HCEC 1CT (cell line): Measurements from ENCODE around the gene C14orf180.
"Not testable (repeated sequence)": the region's sequence is repeated elsewhere in the genome, so short reads cannot be mapped to it uniquely, and the experiment has no call there.

Experiments used
- DNase-seq: peaks from one replicate; pipeline ENCODE4 v3.0.0-alpha.2; 2017

C14orf180 gene

GRCh38 chr14:104579939-104580338 lies 375 bp downstream of the C14orf180 start:
- not testable (repeated sequence) for DNase-seq

- DNase-seq: no peak
Observed at GRCh38 chr14:104580961-104581360, 1.4 kb downstream of the C14orf180 start.

- DNase-seq: no peak
Observed at GRCh38 chr14:104581521-104581920, 2.0 kb downstream of the C14orf180 start.

GRCh38 chr14:104582005-104582404 lies 2.4 kb downstream of the C14orf180 start:
- no peak for DNase-seq

- no peak for DNase-seq
Observed at GRCh38 chr14:104582662-104583061, 3.1 kb downstream of the C14orf180 start.

- DNase-seq: no peak
Observed at GRCh38 chr14:104583424-104584306, 4.1 kb downstream of the C14orf180 start.

GRCh38 chr14:104584557-104584956 lies 5.0 kb downstream of the C14orf180 start:
- DNase-seq: no peak

- no peak for DNase-seq
Observed at GRCh38 chr14:104585966-104586697, 6.6 kb downstream of the C14orf180 start.

GRCh38 chr14:104586832-104587620 lies 7.5 kb downstream of the C14orf180 start:
- DNase-seq: no peak

GRCh38 chr14:104587641-104588040 lies 8.1 kb downstream of the C14orf180 start:
- DNase-seq: no peak

- no peak for DNase-seq
Observed at GRCh38 chr14:104588066-104588857, 8.7 kb downstream of the C14orf180 start.

GRCh38 chr14:104589338-104590195 lies 10.0 kb downstream of the C14orf180 start:
- DNase-seq: no peak

- no peak for DNase-seq
Observed at GRCh38 chr14:104590240-104590965, 10.8 kb downstream of the C14orf180 start.

GRCh38 chr14:104591031-104591430 lies 11.5 kb downstream of the C14orf180 start:
- DNase-seq: no peak

- no peak for DNase-seq
Observed at GRCh38 chr14:104591506-104592291, 12.1 kb downstream of the C14orf180 start.

GRCh38 chr14:104592292-104592672 lies 12.7 kb downstream of the C14orf180 start:
- DNase-seq: no peak

GRCh38 chr14:104592785-104593184 lies 13.2 kb downstream of the C14orf180 start:
- no peak for DNase-seq

- no peak for DNase-seq
Observed at GRCh38 chr14:104593241-104593701, 13.7 kb downstream of the C14orf180 start.

- DNase-seq: no peak
Observed at GRCh38 chr14:104593710-104594136, 14.2 kb downstream of the C14orf180 start.
